GM23248 (cell line): ENCODE measurements around the gene ATP6V0B. TPM values are rescaled to one million over a fixed set of nuclear protein-coding genes. Genes with fewer than 3 reads are reported as not detected.

Source experiments
- DNase-seq: peaks from one replicate; pipeline ENCODE4 v3.0.0-alpha.2; 2015
- H2AFZ ChIP-seq: fragments of 200-600 bp; sonication (generic); 2 replicates; pipeline ENCODE4 v1.6.1; 2016; ENCODE audit warnings: antibody characterized with exemption
- H3F3A ChIP-seq: fragments of 200-600 bp; sonication (generic); 2 replicates; pipeline ENCODE4 v1.6.1; 2016; ENCODE audit warnings: mild to moderate bottlenecking, antibody characterized with exemption, mixed run types; ENCODE audit not compliant: insufficient read depth
- H3K27ac ChIP-seq: fragments of 200-600 bp; sonication (generic); 2 replicates; pipeline ENCODE4 v1.5.1; 2016; ENCODE audit warnings: mild to moderate bottlenecking
- H3K27me3 ChIP-seq: fragments of 200-600 bp; sonication (generic); replicated peaks from 2 replicates; pipeline ENCODE4 v1.6.1; 2016; ENCODE audit warnings: mild to moderate bottlenecking; ENCODE audit not compliant: insufficient read depth
- H3K36me3 ChIP-seq: fragments of 200-600 bp; sonication (generic); 2 replicates; pipeline ENCODE4 v1.6.1; 2016; ENCODE audit warnings: low read depth, mild to moderate bottlenecking
- H3K4me1 ChIP-seq: fragments of 200-600 bp; sonication (generic); 2 replicates; pipeline ENCODE4 v1.6.1; 2016; ENCODE audit warnings: mild to moderate bottlenecking; ENCODE audit not compliant: insufficient read depth
- H3K4me2 ChIP-seq: fragments of 200-600 bp; sonication (generic); one replicate; pipeline ENCODE4 v1.6.1; 2016; ENCODE audit warnings: mild to moderate bottlenecking; ENCODE audit not compliant: unreplicated experiment
- H3K4me3 ChIP-seq: fragments of 200-600 bp; sonication (generic); 2 replicates; pipeline ENCODE4 v1.5.1; 2016; ENCODE audit warnings: mild to moderate bottlenecking
- H3K79me2 ChIP-seq: fragments of 200-600 bp; sonication (generic); 2 replicates; pipeline ENCODE4 v1.6.1; 2016; ENCODE audit warnings: mild to moderate bottlenecking; ENCODE audit not compliant: insufficient read depth
- H3K9ac ChIP-seq: fragments of 200-600 bp; sonication (generic); 2 replicates; pipeline ENCODE4 v1.6.1; 2016; ENCODE audit warnings: mild to moderate bottlenecking
- H3K9me2 ChIP-seq: fragments of 200-600 bp; sonication (generic); 2 replicates; pipeline ENCODE4 v1.6.1; 2016; ENCODE audit warnings: mixed run types, mild to moderate bottlenecking, moderate library complexity; ENCODE audit not compliant: insufficient read depth
- H3K9me3 ChIP-seq: fragments of 200-600 bp; sonication (generic); one replicate; pipeline ENCODE4 v1.6.1; 2017; ENCODE audit warnings: low read depth
- H4K20me1 ChIP-seq: fragments of 200-600 bp; sonication (generic); 2 replicates; pipeline ENCODE4 v1.6.0; 2016; ENCODE audit not compliant: insufficient read depth
- EZH2 ChIP-seq: fragments of 200-600 bp; sonication (generic); IDR thresholded peaks from 2 replicates; pipeline ENCODE4 v1.6.1; 2018; ENCODE audit warnings: antibody characterized with exemption, mild to moderate bottlenecking; ENCODE audit not compliant: insufficient read depth, poor library complexity, severe bottlenecking
- EZH2phosphoT487 ChIP-seq: fragments of 200-600 bp; sonication (generic); IDR thresholded peaks from 2 replicates; pipeline ENCODE4 v1.6.1; 2018; ENCODE audit warnings: antibody characterized with exemption, moderate library complexity, mild to moderate bottlenecking, low read depth; ENCODE audit not compliant: insufficient read depth
- WGBS, 2 experiments: methylation state at CpG; one replicate each; pipeline ENCODE4 v1.1.6; 2015 to 2017; ENCODE audit warnings: low lambda C conversion rate in 2 of 2, low coverage in 1 of 2; ENCODE audit errors: missing lambda C conversion rate in 2 of 2; 5-methylcytosine and 5-hydroxymethylcytosine counted together
- in situ Hi-C: fragments of 300-500 bp; cut with MboI; formaldehyde crosslinking; loops from 2 replicates; pipeline ENCODE4 v1.15.0; 2020
- polyA plus RNA-seq: library from polyadenylated mRNA; unstranded; fragments of >200 nt; fragmentation: Nextera tagmentation; extraction: Ambion mirVana; gene quantifications from 2 replicates; pipeline ENCODE4 v1.2.1, GENCODE V29; 2016
- total RNA-seq: library from RNA; depleted of rRNA; stranded (reverse); fragments of >200 nt; shearing (Covaris generic); gene quantifications from 2 replicates; pipeline ENCODE4 v1.2.3, GENCODE V29; 2014

ATP6V0B gene
- total and polyA plus RNA-seq, 2 experiments from 2014 or later, result 140 to 177 TPM

GRCh38 chr1:44020464-44020863 is 45.7 kb downstream of the ATP6V0B start:
- TF ChIP-seq EZH2 (no peak), EZH2phosphoT487 (no peak)
- 68 to 75% methylated on average over 6 of the region's 6 CpGs for WGBS, 2 experiments
- H4K20me1 ChIP-seq, result no peaks in the 10 kb centered on the region
- no peaks in the 10 kb centered on the region for H3K27me3 ChIP-seq
- H3K79me2 ChIP-seq, result no peaks in the 10 kb centered on the region
- H3K4me3 ChIP-seq, result no peak overlapping the region
- H3K9me2 ChIP-seq, result no peaks in the 10 kb centered on the region
- no peaks in the 10 kb centered on the region for H3K4me1 ChIP-seq
- no peak overlapping the region for H3K27ac ChIP-seq
- DNase-seq, result no peak
- H2AFZ ChIP-seq, result no peak overlapping the region
- H3K9ac ChIP-seq, result no peak overlapping the region
- no peak overlapping the region for H3K4me2 ChIP-seq
- in situ Hi-C loops, result no loop called here
- no peaks in the 10 kb centered on the region for H3K9me3 ChIP-seq
- H3K36me3 ChIP-seq, result no peaks in the 10 kb centered on the region; the same call in 1 of the 2 replicates
- no peaks in the 10 kb centered on the region for H3F3A ChIP-seq

DNA sequence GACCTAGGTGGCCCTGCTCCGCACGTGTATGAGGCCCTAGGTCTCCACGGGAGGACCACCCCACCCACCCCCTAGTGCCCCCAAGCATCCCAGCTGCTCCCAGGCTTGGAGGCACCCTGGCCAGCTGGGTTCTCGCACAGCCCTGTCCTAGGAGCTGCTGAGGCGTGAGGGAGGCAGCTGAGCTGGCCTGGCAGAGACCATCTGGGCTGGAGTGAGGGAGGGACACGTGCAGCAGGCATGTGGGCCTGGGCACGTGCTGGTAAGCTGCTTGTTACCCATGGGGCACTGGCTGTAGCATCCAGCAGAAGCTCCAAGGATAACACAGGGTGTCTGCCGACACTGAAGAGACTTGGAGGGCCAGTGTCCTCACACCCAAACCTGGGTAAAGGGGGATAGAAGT is 46.4 kb downstream of the ATP6V0B start:
- no peak overlapping the region for H3K27ac ChIP-seq
- H3K9me3 ChIP-seq, result no peaks in the 10 kb centered on the region
- H3K4me3 ChIP-seq, result no peak overlapping the region
- no peaks in the 10 kb centered on the region for H4K20me1 ChIP-seq
- TF ChIP-seq EZH2, result no peak
- TF ChIP-seq EZH2phosphoT487, result no peak
- DNase-seq, result no peak
- no peak overlapping the region for H2AFZ ChIP-seq
- 78 to 86% methylated on average over 6 to 8 of the region's 8 CpGs for WGBS, 2 experiments
- H3F3A ChIP-seq, result no peaks in the 10 kb centered on the region
- no peak overlapping the region for H3K9ac ChIP-seq
- no peaks in the 10 kb centered on the region for H3K9me2 ChIP-seq
- H3K4me1 ChIP-seq, result no peaks in the 10 kb centered on the region
- no peaks in the 10 kb centered on the region for H3K27me3 ChIP-seq
- no peaks in the 10 kb centered on the region; the same call in 1 of the 2 replicates for H3K36me3 ChIP-seq
- H3K79me2 ChIP-seq, result no peaks in the 10 kb centered on the region; the same call in 1 of the 2 replicates
- no peak overlapping the region for H3K4me2 ChIP-seq
- in situ Hi-C loops, result no loop called here

DNA sequence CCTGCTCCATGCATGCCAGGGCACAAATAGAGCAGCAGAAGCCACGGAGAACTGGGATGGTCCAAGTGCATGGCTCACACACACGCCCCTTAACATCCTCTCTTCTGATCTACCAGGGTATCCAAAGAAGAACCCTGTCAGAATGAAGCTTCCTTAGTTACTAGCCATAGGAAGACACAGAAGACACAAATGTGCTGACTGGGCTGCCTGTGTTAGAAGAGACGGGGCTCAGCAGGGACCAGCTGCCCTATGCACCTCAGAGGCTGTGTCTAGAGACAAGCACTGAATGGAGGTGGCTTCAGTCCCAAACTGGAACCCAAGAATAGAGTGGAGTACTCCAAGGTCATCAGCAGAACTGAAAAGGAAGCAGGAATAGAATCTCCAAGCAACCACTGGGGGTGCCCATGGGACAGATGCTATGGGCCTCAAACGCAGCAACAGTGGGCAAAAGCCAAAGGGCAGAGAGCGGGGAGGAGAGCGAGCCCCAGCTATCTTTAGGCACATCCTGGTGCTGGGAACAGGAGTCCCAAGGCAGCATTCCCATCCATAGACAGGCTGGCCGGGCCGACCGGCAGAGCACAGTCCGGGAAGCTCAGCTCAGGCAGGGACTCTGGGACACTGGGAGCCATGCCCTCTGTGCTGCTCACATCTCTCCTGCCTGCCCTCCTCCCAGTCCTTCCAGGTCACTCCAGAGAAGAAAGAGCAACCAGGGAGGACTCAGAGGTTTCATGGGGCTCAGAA is 47.0 kb downstream of the ATP6V0B start:
- Histone ChIP-seq H3K27ac (no peak overlapping the region), H3K4me3 (no peak overlapping the region), H3K27me3 (no peaks in the 10 kb centered on the region), H3K79me2 (no peaks in the 10 kb centered on the region; the same call in 1 of the 2 replicates), H3K9ac (no peak overlapping the region), H3K4me1 (no peaks in the 10 kb centered on the region), H3K9me3 (no peaks in the 10 kb centered on the region), H3K36me3 (no peaks in the 10 kb centered on the region; the same call in 1 of the 2 replicates), H2AFZ (no peak overlapping the region), H3K9me2 (no peaks in the 10 kb centered on the region), H3F3A (no peaks in the 10 kb centered on the region), H3K4me2 (no peak overlapping the region), H4K20me1 (no peaks in the 10 kb centered on the region)
- TF ChIP-seq EZH2 (no peak), EZH2phosphoT487 (no peak)
- whole genome bisulfite sequencing, 2 experiments, result 94 to 95% methylated on average over 10 of the region's 10 CpGs
- no peak for DNase-seq
- in situ Hi-C loops, result no loop called here

DNA sequence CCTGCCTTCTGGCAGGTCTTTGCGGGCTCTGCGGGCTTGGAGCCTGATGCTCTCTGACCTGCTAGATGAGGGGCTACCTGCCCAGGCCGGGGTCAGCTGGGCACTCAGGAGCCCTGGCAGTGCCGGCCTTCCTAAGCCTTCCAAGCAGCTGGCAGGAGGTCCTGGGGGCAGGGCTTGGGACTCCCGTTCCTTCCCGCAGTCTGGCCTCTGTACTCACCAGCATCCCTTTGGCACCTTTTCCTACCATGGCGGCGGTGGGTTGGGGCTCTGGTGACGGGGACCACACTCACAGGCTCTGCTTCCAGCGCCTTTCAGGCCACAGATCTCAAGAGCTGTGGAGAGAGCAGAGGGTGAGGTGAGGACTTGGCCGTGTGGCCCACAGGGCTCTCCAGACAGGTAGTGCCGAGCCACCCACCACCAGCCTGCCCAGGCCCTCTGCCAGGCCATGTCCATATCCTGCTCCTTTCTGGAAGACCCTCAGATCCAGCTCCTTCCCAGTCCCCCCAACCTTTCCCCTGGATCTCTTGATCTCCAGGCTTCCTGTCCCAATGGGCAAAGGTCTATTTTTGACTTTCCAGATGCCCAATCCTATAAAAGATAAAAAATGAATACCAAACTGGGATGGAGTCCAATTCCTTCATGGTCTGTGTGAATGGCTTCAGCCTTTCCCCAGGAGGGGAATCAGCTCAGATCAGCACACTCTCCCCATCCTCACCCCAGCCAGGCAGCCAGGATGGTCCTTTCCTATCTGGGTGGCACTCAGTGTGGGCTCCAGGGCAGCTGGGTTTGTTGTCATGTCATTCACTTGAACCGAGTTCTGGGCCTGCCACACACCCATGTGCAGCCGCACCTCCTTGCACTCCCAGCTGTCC is 49.5 kb downstream of the ATP6V0B start:
- in situ Hi-C loops, result no loop called here
- no peak overlapping the region for H3K27ac ChIP-seq
- TF ChIP-seq EZH2 (no peak), EZH2phosphoT487 (no peak)
- WGBS, 2 experiments, result 83 to 85% methylated on average over 14 of the region's 14 CpGs
- H3K27me3 ChIP-seq, result no peaks in the 10 kb centered on the region
- H3K36me3 ChIP-seq, result no peaks in the 10 kb centered on the region; the same call in 1 of the 2 replicates
- no peak overlapping the region for H2AFZ ChIP-seq
- peaks cover 17% of the 10 kb centered on the region for H3K79me2 ChIP-seq
- DNase-seq, result no peak
- no peaks in the 10 kb centered on the region for H3K9me2 ChIP-seq
- no peak overlapping the region for H3K9ac ChIP-seq
- H3K4me2 ChIP-seq, result no peak overlapping the region
- H4K20me1 ChIP-seq, result no peaks in the 10 kb centered on the region
- H3K9me3 ChIP-seq, result no peaks in the 10 kb centered on the region
- H3F3A ChIP-seq, result no peaks in the 10 kb centered on the region
- H3K4me1 ChIP-seq, result peaks cover 5% of the 10 kb centered on the region; the same call in 1 of the 2 replicates
- H3K4me3 ChIP-seq, result no peak overlapping the region
